NCI-H82 treated with DMSO at 0.1 percent for 48 hours (cell line): ENCODE measurements around the gene BBS9.
A peak's percentile ranks its signal among the peaks of the same experiment; 100 is the strongest.
"Not testable (repeated sequence)": the region's sequence is repeated elsewhere in the genome, so short reads cannot be mapped to it uniquely, and the experiment has no call there.

Experiments
- DNase-seq: peaks from one replicate; lab custom pipeline; 2025; ENCODE audit not compliant: unreplicated experiment; lab: John Stamatoyannopoulos, UW

BBS9 gene

GRCh38 chr7:33273356-33273755 is 144.0 kb downstream of the BBS9 start:
- DNase-seq, result no peak

- no peak for DNase-seq
These were observed 147.0 kb downstream of the BBS9 start for GRCh38 chr7:33276325-33276724.

- DNase-seq, result no peak
These were observed 147.4 kb downstream of the BBS9 start for GRCh38 chr7:33276729-33277128.

- no peak for DNase-seq
These were observed 148.7 kb downstream of the BBS9 start for GRCh38 chr7:33278095-33278494.

- no peak for DNase-seq
These were observed 157.1 kb downstream of the BBS9 start for GRCh38 chr7:33286501-33286900.

GRCh38 chr7:33287738-33288137 is 158.4 kb downstream of the BBS9 start:
- DNase-seq, result no peak

GRCh38 chr7:33298848-33299247 is 169.5 kb downstream of the BBS9 start:
- no peak for DNase-seq

- DNase-seq, result no peak
These were observed 170.1 kb downstream of the BBS9 start for GRCh38 chr7:33299425-33299824.

GRCh38 chr7:33300131-33300530 is 170.8 kb downstream of the BBS9 start:
- DNase-seq, result no peak

- no peak for DNase-seq
These were observed 171.4 kb downstream of the BBS9 start for GRCh38 chr7:33300742-33301141.

GRCh38 chr7:33303978-33304557 is 174.7 kb downstream of the BBS9 start:
- not testable (repeated sequence) for DNase-seq

- DNase-seq, result no peak
These were observed 177.8 kb downstream of the BBS9 start for GRCh38 chr7:33307205-33307604.

GRCh38 chr7:33310546-33310945 is 181.2 kb downstream of the BBS9 start:
- DNase-seq, result no peak

- no peak for DNase-seq
These were observed 196.6 kb downstream of the BBS9 start for GRCh38 chr7:33325754-33326484.

GRCh38 chr7:33326485-33326848 is 197.1 kb downstream of the BBS9 start:
- no peak for DNase-seq

GRCh38 chr7:33327427-33327826 is 198.1 kb downstream of the BBS9 start:
- DNase-seq, result no peak

GRCh38 chr7:33334349-33334748 is 205.0 kb downstream of the BBS9 start:
- no peak for DNase-seq

GRCh38 chr7:33336820-33337219 is 207.5 kb downstream of the BBS9 start:
- DNase-seq, result no peak

GRCh38 chr7:33339074-33339790 is 209.9 kb downstream of the BBS9 start:
- peak; percentile 10 for DNase-seq

- no peak for DNase-seq
These were observed 216.7 kb downstream of the BBS9 start for GRCh38 chr7:33346055-33346454.

- no peak for DNase-seq
These were observed 221.2 kb downstream of the BBS9 start for GRCh38 chr7:33350577-33350976.

GRCh38 chr7:33351709-33352108 is 222.3 kb downstream of the BBS9 start:
- DNase-seq, result no peak
